ENCODE measurements around the gene QKI.

Gene QKI

DNA sequence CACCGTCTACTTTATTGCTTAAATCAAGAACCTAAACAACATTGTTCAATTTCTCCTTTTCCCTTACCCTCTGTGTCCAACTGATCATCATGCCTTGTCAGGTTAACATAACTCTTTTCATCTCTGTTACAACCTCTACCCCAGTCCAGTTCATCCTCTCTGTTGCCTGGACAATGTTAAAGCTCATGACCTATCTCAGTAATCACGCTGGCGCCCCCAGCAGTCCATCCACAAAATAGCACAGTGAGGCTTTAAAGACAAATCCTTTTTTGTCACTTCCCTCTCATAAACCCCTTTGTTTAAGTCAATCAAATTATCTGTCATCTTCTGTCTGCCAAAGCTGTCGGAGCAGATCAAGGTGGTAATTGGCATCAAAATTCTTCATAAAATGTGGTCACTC is 140.1 kb downstream of the QKI start:
- Histone ChIP-seq H3K4me1 (ENCODE audit: control insufficient read depth in 2 of 2, insufficient read depth in 2 of 2, low read length in 2 of 2) (no peaks in the 10 kb centered on the region), H3K27me3 (ENCODE audit: control insufficient read depth in 2 of 2, insufficient read depth in 2 of 2, low read length in 2 of 2) (peaks cover 0 to 3% of the 10 kb centered on the region in 2 donors), H3K36me3 (ENCODE audit: control insufficient read depth in 2 of 2, insufficient read depth in 2 of 2, low read length in 2 of 2) (peaks cover 0 to 3% of the 10 kb centered on the region in 2 donors), H3K4me3 (ENCODE audit: low read length in 2 of 2) (no peak overlapping the region), H3K9me3 (ENCODE audit: control insufficient read depth in 2 of 2, low read length in 2 of 2) (no peaks in the 10 kb centered on the region), H3K27ac (ENCODE audit: low read depth in 2 of 2, low read length in 2 of 2) (no peak overlapping the region), H3K9ac (ENCODE audit: low read depth in 1 of 2, low read length in 2 of 2) (no peak overlapping the region)

- H3K27ac ChIP-seq (ENCODE audit: low read depth in 2 of 2, low read length in 2 of 2), result no peak overlapping the region
Observed at GRCh38 chr6:163559661-163560060, 145.1 kb downstream of the QKI start.

DNA sequence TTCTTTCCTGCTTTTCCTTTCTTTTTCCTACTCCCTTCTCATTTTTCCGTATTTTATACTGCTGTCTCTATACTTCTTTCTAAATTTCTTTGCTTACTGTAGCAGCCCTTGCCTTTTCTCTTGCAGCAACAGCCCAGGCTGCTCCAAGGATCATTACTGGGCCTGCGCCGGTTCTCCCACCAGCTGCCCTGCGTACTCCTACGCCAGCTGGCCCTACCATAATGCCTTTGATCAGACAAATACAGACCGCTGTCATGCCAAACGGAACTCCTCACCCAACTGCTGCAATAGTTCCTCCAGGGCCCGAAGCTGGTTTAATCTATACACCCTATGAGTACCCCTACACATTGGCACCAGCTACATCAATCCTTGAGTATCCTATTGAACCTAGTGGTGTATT is 148.8 kb downstream of the QKI start:
- H3K27me3 ChIP-seq (ENCODE audit: control insufficient read depth in 2 of 2, insufficient read depth in 2 of 2, low read length in 2 of 2), result no peaks in the 10 kb centered on the region
- H3K4me3 ChIP-seq (ENCODE audit: low read length in 2 of 2), result no peak overlapping the region
- no peaks in the 10 kb centered on the region for H3K4me1 ChIP-seq (ENCODE audit: control insufficient read depth in 2 of 2, insufficient read depth in 2 of 2, low read length in 2 of 2)
- no peaks in the 10 kb centered on the region for H3K9me3 ChIP-seq (ENCODE audit: control insufficient read depth in 2 of 2, low read length in 2 of 2)
- peaks cover 0 to 3% of the 10 kb centered on the region in 2 donors for H3K36me3 ChIP-seq (ENCODE audit: control insufficient read depth in 2 of 2, insufficient read depth in 2 of 2, low read length in 2 of 2)
- no peak overlapping the region for H3K27ac ChIP-seq (ENCODE audit: low read depth in 2 of 2, low read length in 2 of 2)
- no peak overlapping the region for H3K9ac ChIP-seq (ENCODE audit: low read depth in 1 of 2, low read length in 2 of 2)

More at GRCh38 chr6:163559661-163560060, 145.1 kb downstream of the QKI start:
- H3K9me3 ChIP-seq (ENCODE audit: control insufficient read depth in 2 of 2, low read length in 2 of 2), result no peaks in the 10 kb centered on the region
- H3K27me3 ChIP-seq (ENCODE audit: control insufficient read depth in 2 of 2, insufficient read depth in 2 of 2, low read length in 2 of 2), result no peaks in the 10 kb centered on the region
- H3K4me1 ChIP-seq (ENCODE audit: control insufficient read depth in 2 of 2, insufficient read depth in 2 of 2, low read length in 2 of 2), result no peaks in the 10 kb centered on the region
- H3K9ac ChIP-seq (ENCODE audit: low read depth in 1 of 2, low read length in 2 of 2), result no peak overlapping the region
- no peak overlapping the region for H3K4me3 ChIP-seq (ENCODE audit: low read length in 2 of 2)
- H3K36me3 ChIP-seq (ENCODE audit: control insufficient read depth in 2 of 2, insufficient read depth in 2 of 2, low read length in 2 of 2), result peaks cover 0 to 3% of the 10 kb centered on the region in 2 donors

DNA sequence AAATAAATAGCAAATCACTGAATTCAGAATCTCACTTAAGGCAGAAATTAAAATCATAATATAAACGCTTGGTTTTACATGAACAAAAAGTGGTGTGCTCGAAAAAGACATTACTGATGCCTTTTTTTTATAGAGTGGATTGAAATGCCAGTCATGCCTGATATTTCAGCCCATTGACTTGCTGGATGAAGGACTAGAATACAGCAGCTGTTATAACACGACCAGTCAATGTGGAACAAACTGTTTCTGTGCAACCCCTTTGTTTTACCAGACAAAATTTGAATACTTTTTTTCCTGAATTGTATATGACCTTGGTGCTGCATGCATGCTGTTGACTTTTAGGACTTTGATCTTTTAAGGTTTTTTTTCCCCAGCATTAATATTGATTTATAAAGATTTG is 150.0 kb downstream of the QKI start:
- no peaks in the 10 kb centered on the region for H3K36me3 ChIP-seq (ENCODE audit: control insufficient read depth in 2 of 2, insufficient read depth in 2 of 2, low read length in 2 of 2)
- no peaks in the 10 kb centered on the region for H3K27me3 ChIP-seq (ENCODE audit: control insufficient read depth in 2 of 2, insufficient read depth in 2 of 2, low read length in 2 of 2)
- no peak overlapping the region for H3K4me3 ChIP-seq (ENCODE audit: low read length in 2 of 2)
- H3K4me1 ChIP-seq (ENCODE audit: control insufficient read depth in 2 of 2, insufficient read depth in 2 of 2, low read length in 2 of 2), result no peaks in the 10 kb centered on the region
- no peak overlapping the region for H3K9ac ChIP-seq (ENCODE audit: low read depth in 1 of 2, low read length in 2 of 2)
- no peaks in the 10 kb centered on the region for H3K9me3 ChIP-seq (ENCODE audit: control insufficient read depth in 2 of 2, low read length in 2 of 2)
- no peak overlapping the region for H3K27ac ChIP-seq (ENCODE audit: low read depth in 2 of 2, low read length in 2 of 2)

GRCh38 chr6:163565140-163565539 is 150.6 kb downstream of the QKI start:
- Histone ChIP-seq H3K9ac (ENCODE audit: low read depth in 1 of 2, low read length in 2 of 2) (no peak overlapping the region), H3K9me3 (ENCODE audit: control insufficient read depth in 2 of 2, low read length in 2 of 2) (no peaks in the 10 kb centered on the region), H3K27ac (ENCODE audit: low read depth in 2 of 2, low read length in 2 of 2) (no peak overlapping the region), H3K36me3 (ENCODE audit: control insufficient read depth in 2 of 2, insufficient read depth in 2 of 2, low read length in 2 of 2) (no peaks in the 10 kb centered on the region), H3K27me3 (ENCODE audit: control insufficient read depth in 2 of 2, insufficient read depth in 2 of 2, low read length in 2 of 2) (no peaks in the 10 kb centered on the region), H3K4me1 (ENCODE audit: control insufficient read depth in 2 of 2, insufficient read depth in 2 of 2, low read length in 2 of 2) (no peaks in the 10 kb centered on the region), H3K4me3 (ENCODE audit: low read length in 2 of 2) (no peak overlapping the region)

DNA sequence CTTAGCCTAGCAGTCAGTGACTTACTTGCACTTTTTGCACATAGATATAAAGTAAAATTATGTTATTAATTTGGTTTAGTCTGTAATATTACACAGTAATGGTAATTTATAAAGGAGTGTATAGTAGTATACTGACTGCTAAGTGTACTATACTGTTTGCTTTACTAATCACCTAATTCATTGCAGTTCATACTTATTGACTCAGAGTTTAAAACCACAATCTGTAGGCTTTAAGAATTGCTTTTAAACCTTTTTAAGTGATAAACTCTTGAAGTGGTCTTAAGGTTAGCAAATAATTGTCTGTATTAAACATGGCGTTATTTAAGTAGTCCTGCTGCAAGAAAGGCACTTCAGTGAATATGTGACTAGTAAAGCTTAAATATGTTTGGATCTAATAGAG is 151.5 kb downstream of the QKI start:
- Histone ChIP-seq H3K9ac (ENCODE audit: low read depth in 1 of 2, low read length in 2 of 2) (no peak overlapping the region), H3K36me3 (ENCODE audit: control insufficient read depth in 2 of 2, insufficient read depth in 2 of 2, low read length in 2 of 2) (peaks cover 0 to 4% of the 10 kb centered on the region in 2 donors), H3K4me3 (ENCODE audit: low read length in 2 of 2) (no peak overlapping the region), H3K4me1 (ENCODE audit: control insufficient read depth in 2 of 2, insufficient read depth in 2 of 2, low read length in 2 of 2) (no peaks in the 10 kb centered on the region), H3K27ac (ENCODE audit: low read depth in 2 of 2, low read length in 2 of 2) (no peak overlapping the region), H3K9me3 (ENCODE audit: control insufficient read depth in 2 of 2, low read length in 2 of 2) (no peaks in the 10 kb centered on the region), H3K27me3 (ENCODE audit: control insufficient read depth in 2 of 2, insufficient read depth in 2 of 2, low read length in 2 of 2) (no peaks in the 10 kb centered on the region)

- no peak overlapping the region for H3K9ac ChIP-seq (ENCODE audit: low read depth in 1 of 2, low read length in 2 of 2)
- H3K27ac ChIP-seq (ENCODE audit: low read depth in 2 of 2, low read length in 2 of 2), result no peak overlapping the region
- H3K4me1 ChIP-seq (ENCODE audit: control insufficient read depth in 2 of 2, insufficient read depth in 2 of 2, low read length in 2 of 2), result no peaks in the 10 kb centered on the region
- no peaks in the 10 kb centered on the region for H3K9me3 ChIP-seq (ENCODE audit: control insufficient read depth in 2 of 2, low read length in 2 of 2)
- peaks cover 0 to 4% of the 10 kb centered on the region in 2 donors for H3K36me3 ChIP-seq (ENCODE audit: control insufficient read depth in 2 of 2, insufficient read depth in 2 of 2, low read length in 2 of 2)
- no peaks in the 10 kb centered on the region for H3K27me3 ChIP-seq (ENCODE audit: control insufficient read depth in 2 of 2, insufficient read depth in 2 of 2, low read length in 2 of 2)
- no peak overlapping the region for H3K4me3 ChIP-seq (ENCODE audit: low read length in 2 of 2)
Observed at GRCh38 chr6:163568275-163568674, 153.8 kb downstream of the QKI start.

DNA sequence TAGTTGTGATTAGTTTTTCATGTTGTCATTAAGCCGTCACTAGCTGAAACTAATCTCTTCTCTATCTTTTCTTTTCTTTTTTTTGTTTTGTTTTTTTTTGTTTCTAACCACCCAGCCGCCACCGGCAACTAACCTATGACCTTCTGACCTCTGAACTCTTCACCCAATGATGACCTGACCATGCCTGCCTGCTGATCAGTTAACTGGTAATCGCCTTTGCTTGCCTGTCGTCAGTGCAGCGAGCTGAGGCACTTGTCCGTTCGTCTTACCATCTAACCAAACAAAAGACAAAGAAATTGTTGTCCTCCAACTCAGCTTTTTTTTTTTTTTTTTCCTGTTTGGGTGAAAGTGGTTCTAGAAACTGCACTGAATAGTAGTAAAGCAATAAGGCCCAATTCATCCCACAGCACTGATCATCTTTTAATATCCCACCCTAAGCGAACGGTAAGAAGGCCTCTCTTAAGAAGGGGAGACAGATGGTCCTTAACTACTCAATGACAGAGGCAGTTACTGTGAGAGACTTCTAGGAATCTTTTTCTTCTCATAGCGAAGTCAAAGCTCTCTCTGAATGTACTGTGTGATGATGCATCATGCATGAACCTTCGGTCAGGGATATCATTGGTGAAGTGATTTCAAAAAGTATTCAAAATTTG is 156.2 kb downstream of the QKI start:
- Histone ChIP-seq H3K4me1 (ENCODE audit: control insufficient read depth in 2 of 2, insufficient read depth in 2 of 2, low read length in 2 of 2) (no peaks in the 10 kb centered on the region), H3K9ac (ENCODE audit: low read depth in 1 of 2, low read length in 2 of 2) (no peak overlapping the region), H3K9me3 (ENCODE audit: control insufficient read depth in 2 of 2, low read length in 2 of 2) (no peaks in the 10 kb centered on the region), H3K36me3 (ENCODE audit: control insufficient read depth in 2 of 2, insufficient read depth in 2 of 2, low read length in 2 of 2) (peaks cover 0 to 4% of the 10 kb centered on the region in 2 donors), H3K4me3 (ENCODE audit: low read length in 2 of 2) (no peak overlapping the region), H3K27ac (ENCODE audit: low read depth in 2 of 2, low read length in 2 of 2) (no peak overlapping the region), H3K27me3 (ENCODE audit: control insufficient read depth in 2 of 2, insufficient read depth in 2 of 2, low read length in 2 of 2) (no peaks in the 10 kb centered on the region)

- Histone ChIP-seq H3K27me3 (ENCODE audit: control insufficient read depth in 2 of 2, insufficient read depth in 2 of 2, low read length in 2 of 2) (no peaks in the 10 kb centered on the region), H3K36me3 (ENCODE audit: control insufficient read depth in 2 of 2, insufficient read depth in 2 of 2, low read length in 2 of 2) (peaks cover 0 to 4% of the 10 kb centered on the region in 2 donors), H3K4me3 (ENCODE audit: low read length in 2 of 2) (no peak overlapping the region), H3K4me1 (ENCODE audit: control insufficient read depth in 2 of 2, insufficient read depth in 2 of 2, low read length in 2 of 2) (no peaks in the 10 kb centered on the region), H3K27ac (ENCODE audit: low read depth in 2 of 2, low read length in 2 of 2) (no peak overlapping the region), H3K9me3 (ENCODE audit: control insufficient read depth in 2 of 2, low read length in 2 of 2) (no peaks in the 10 kb centered on the region), H3K9ac (ENCODE audit: low read depth in 1 of 2, low read length in 2 of 2) (no peak overlapping the region)
Observed at GRCh38 chr6:163571730-163572129, 157.2 kb downstream of the QKI start.

- Histone ChIP-seq H3K4me1 (ENCODE audit: control insufficient read depth in 2 of 2, insufficient read depth in 2 of 2, low read length in 2 of 2) (no peaks in the 10 kb centered on the region), H3K36me3 (ENCODE audit: control insufficient read depth in 2 of 2, insufficient read depth in 2 of 2, low read length in 2 of 2) (peaks cover 0 to 4% of the 10 kb centered on the region in 2 donors), H3K9ac (ENCODE audit: low read depth in 1 of 2, low read length in 2 of 2) (no peak overlapping the region), H3K27ac (ENCODE audit: low read depth in 2 of 2, low read length in 2 of 2) (no peak overlapping the region), H3K9me3 (ENCODE audit: control insufficient read depth in 2 of 2, low read length in 2 of 2) (no peaks in the 10 kb centered on the region), H3K4me3 (ENCODE audit: low read length in 2 of 2) (no peak overlapping the region), H3K27me3 (ENCODE audit: control insufficient read depth in 2 of 2, insufficient read depth in 2 of 2, low read length in 2 of 2) (no peaks in the 10 kb centered on the region)
Observed at GRCh38 chr6:163572612-163573011, 158.1 kb downstream of the QKI start.
